Measurements from ENCODE around the gene CAMK2G.

CAMK2G gene

DNA sequence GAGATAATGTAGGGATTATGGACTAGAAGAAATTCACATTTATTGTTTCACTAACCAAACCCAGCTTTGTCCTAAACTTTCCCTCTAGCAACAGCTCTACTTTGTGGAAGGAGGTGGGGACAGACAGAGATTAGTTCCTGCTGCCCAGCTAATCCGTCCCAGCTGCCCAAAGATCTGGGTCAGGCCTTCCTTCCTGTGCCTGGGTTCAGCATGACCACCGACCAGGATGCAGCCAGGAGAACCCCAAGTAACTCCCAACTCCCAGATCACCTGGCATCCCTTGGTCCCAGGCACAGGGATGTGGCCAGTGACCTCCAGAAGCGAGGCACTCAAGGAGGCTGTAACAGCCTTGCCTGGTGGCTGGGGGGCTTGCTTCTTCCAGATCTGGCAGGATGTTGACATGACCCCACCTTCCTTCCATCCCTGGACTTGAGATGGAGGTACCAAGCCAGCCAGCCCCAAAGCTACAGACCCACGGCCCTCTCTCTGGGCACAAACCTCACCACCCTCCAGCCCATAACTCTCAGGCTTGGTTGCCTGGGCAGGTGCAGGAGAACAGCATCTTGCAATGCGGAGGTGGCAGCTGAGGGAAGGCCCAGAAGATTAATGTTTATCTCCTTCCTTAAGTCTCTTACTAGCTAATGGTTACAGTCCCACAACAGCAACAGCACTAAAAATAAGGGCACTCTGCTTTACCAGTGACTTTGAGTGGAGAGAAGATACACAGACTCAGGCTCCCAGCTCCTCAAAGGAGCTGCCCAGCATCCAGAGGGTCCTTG, 11.1 kb downstream of the CAMK2G start:
- DNase-seq (ENCODE audit: low spot score), result peak; percentile 33

DNA sequence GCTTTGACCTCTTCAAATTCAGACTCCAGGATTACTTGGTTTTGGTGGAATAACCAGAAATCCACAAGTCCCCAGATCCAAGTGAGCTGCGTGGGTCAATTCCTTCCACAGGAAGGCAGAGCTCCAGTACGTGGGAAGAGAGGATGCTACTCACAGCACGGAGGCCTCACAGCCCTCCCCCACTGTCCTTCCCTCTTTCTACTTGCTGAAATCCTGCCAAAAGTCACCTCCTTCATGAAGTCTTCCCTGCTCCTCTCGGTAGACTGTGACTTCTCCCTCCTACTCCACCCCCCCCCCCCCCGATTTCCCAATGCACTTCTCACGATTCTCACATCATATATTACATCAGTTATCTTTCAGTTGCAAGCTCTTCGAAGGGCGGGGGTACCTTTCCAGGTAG, 12.3 kb downstream of the CAMK2G start:
- no peak for DNase-seq (ENCODE audit: low spot score)

DNA sequence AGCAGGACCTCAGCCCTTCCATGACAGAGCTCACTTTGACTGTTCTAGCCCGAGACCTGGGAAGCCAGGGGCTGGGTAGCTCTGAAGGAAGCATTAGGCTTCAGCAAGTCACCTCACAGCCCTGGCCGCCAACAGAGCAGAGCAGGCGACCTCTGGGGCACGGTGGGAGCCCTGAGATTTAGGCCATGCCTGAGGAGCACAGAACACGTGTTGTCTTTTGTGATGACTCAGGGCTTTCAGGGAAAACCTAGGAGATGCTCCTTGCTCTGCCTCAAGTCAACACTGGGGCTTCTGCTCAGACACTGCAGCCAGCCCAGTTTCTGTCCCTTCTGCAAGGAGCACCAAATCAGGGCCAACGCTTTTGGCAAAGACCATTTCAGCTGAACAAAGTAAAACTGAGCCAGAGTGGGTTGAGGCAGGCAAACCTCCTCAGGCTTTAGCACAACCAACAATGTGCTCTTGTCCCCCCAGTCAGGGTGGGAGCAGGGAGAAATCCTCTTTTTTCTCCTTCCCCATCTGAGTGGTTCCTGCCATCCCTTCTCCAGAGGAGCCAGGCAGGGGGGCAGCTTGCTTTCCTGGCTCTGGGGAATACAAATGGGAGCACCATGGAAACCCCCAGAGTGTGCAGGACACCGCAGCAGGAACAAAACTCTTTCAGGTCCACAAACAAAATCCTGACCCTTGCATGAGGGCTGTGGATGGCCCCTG, 14.4 kb downstream of the CAMK2G start:
- no peak for DNase-seq (ENCODE audit: low spot score)

DNA sequence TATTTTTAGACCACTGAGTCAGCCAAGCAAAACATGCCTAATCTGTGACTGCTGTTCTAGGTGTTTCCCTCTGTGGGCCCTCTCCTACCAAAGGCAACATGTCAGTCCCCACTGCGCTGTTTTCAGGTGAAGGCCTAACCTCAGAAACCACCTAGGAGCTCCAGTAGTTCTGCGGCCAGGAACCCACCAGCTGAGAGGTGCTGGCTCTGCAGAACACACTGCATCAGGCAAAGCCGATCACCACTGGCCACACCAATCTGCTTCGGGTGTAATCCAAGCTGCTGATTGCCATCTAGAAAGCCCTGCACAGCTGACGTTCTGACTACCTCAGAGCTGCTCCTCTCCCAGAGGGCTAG, 14.9 kb downstream of the CAMK2G start:
- no peak for DNase-seq (ENCODE audit: low spot score)

DNA sequence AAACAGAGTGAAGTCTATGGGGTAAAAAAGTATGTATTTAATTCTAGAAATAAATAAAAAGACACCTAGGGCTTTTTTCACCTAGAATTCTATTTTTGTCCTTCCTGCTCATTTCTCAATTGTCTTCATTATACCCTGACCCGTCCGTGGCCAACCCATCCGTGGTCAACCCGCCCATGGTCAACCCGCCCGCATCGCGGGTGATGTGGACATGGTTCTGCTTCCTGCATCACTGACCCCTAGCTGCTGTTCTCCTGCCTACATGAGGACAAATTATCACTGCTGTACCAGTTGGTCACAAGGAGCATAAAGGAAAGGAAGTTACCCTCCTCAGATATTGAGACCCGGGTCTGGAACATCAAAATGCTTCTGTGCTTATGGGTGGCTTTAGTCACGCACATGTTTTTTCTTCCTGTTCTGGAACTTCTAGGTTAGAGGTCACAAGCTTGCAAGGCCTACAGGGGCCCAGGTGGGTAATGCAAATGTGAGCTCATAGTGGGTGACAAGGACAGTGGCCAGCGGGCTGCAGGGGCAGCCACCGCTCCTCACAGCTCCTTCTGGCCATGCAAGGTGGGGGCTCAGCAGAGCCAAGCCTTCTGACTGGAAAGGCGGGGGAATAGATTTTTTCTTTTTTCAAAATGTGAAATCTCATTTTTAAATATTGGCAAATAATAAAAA, 15.5 kb downstream of the CAMK2G start:
- DNase-seq (ENCODE audit: low spot score), result no peak

DNA sequence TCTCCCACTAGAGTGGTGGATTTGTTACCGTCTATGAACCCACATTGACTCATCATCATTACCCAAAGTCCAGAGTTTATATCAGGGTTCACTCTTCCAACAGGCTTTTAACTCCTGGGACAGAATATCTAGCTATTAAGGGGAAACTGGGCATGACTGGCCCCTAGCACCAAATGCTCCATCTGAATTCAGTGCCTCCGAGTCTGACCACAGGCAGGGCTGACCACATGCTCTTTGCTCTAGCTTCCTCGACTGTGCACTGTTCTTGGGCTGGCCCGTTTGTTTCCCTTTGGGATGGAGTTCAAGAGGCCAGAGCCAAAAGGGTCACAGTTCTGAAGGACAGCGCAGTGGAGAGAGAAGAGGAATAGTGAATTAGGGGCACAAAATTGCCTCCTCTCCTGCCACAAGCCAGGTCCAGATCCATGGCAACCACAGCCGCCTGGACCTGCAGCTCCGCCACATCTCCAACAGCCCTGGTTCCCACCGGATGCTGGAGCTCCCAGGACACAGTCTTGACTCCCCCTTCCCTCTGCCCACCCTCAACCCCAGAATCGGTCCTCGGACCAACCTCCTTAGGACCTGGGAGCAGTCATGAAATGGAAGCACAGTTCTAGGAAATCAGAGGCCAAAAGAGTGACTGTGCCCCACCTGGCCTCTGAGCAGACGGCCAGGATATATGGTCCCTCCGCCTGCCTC, 16.2 kb downstream of the CAMK2G start:
- no peak for DNase-seq (ENCODE audit: low spot score)

DNA sequence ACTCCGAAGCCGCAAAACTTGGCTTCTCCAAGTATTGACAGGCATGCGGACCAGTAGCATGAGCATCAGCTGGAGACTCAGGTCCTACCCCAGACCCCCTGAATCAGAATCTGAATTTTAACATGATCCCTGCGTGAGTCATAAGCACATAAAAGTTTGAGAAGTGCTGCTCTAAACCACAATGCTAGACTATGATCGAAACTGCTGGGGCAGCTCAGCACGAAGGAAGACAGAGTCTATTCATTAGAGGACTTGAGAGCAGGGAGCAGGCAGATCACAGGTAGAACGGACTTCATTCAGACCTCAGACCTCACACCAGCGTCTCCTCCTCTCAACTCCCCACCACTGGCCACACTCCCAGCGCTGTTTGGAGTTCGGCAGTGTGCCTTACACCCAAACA, 16.9 kb downstream of the CAMK2G start:
- DNase-seq (ENCODE audit: low spot score), result peak; percentile 37

DNA sequence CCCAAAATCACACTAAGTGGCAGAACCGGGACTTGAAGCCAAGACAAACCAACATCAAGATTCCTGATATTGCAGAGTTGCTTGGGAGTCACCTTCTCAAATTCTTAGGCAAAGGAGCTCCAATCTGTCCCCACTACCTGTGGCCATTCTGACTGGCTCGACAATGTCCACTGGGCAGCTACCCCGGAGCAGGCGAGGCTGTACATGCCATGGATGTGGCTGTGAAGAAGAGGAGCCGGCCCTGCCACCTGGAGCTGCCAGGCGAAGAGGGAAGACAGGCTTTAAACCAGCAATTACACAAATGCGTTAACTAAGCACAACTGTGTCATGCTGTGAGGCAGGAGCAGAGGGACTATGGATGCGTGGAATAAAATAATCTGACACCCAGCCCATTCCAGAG, 18.1 kb downstream of the CAMK2G start:
- no peak for DNase-seq (ENCODE audit: low spot score)

DNA sequence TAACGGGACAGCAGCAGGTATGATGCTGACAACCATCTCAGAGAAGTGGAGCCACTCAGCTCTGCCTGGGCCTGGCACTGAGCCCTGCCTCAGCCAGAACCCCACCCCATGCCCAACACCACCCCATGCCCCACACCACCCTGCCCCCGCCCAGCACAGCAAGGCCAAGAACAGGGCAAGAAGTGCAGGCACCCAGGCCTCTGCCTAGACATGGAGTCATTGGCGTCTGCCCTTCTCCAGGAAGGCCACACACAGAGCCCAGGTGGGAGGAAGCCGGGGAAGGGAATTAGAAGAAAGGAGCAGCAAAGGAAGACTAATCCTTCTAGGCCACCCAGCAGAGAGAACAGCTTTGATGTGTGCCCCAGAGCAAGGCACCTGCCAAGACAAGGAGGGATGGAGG, 18.9 kb downstream of the CAMK2G start:
- no peak for DNase-seq (ENCODE audit: low spot score)

DNA sequence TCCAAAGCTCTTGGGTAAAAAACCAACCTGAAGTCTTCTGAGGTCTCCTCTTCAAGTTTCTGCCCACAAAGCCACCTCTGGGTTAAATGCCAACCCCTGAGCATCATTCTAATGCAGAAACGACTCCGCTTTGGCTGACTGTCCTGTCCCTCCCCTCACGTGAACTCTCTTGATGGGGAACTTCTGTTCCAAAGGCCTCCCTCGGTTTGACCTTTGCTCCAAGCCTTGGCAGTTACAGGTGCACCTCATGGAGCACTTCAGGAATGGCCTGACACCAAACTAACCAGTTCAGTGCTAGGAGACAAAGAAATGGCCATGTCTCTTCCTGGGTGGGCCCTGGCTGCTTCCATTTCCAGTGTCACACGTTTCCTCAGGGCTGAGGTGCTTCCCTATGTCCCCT, 20.0 kb downstream of the CAMK2G start:
- DNase-seq (ENCODE audit: low spot score), result no peak

DNA sequence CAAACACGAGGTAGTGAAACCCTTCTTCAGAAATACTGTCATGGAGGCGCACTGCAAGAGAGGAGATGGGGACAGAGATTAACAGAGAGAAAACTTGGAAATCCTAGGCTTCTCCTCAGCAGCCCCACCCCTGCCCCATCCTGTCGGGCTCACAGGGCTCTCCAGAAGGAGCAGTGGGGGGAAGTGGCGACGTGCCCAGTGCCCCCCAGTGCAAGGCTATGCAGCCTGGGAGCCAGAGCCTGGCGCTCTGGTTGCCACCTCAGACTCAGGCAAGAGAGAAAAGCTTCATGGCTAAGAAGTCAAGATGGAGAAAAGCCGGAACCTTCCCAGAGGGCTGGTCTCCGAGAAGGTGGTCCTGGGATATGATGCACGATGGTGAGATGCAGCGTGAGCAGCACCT, 21.2 kb downstream of the CAMK2G start:
- no peak for DNase-seq (ENCODE audit: low spot score)

DNA sequence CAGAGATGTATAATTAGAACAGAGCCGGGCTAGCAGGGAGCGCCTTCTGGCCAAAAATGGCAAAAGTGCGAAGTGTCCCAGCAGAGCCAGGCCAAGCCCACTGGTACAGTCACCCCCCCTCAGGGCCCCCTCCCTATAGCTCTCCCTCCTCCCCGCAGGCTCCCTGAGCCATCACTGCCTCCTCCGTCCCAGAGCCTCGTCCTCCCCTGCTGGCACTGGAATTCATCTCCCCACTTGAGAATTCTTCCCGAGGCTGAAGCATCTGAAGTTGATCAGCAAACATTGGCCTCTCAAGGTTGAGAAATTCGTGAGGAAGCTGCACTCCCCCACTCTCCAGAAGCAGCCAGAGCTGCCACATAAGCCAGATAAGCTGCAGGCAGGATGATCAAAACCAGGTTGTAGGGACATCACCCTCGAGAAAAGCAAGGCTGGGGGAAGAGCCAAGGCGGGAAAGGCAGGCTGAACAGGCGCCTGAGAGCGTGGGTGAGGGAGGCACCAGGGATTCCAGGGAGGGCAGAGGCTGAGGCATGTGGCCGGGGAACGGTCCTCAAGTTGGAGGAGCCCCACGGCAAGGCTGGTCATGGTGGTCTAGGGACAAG, 23.4 kb downstream of the CAMK2G start:
- DNase-seq (ENCODE audit: low spot score), result peak; percentile 96

DNA sequence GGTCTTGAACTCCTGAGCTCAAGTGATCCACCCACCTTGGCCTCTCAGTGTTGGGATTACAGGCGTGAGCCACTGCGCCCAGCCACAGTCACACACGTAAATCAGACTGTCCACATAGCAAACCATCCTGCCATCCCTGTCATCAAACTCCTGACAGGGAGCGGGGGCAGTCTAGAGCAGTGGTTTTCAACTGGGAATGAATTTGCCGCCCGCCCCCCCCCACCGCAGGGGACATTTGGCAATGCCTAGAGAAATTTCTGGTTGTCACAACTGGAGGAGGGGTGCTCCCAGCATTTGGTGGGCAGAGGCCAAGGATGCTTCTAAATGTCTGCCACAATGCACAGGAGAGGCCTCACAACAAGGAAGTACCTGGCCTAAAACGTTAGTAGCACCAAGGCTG, 24.1 kb downstream of the CAMK2G start:
- DNase-seq (ENCODE audit: low spot score), result no peak

DNA sequence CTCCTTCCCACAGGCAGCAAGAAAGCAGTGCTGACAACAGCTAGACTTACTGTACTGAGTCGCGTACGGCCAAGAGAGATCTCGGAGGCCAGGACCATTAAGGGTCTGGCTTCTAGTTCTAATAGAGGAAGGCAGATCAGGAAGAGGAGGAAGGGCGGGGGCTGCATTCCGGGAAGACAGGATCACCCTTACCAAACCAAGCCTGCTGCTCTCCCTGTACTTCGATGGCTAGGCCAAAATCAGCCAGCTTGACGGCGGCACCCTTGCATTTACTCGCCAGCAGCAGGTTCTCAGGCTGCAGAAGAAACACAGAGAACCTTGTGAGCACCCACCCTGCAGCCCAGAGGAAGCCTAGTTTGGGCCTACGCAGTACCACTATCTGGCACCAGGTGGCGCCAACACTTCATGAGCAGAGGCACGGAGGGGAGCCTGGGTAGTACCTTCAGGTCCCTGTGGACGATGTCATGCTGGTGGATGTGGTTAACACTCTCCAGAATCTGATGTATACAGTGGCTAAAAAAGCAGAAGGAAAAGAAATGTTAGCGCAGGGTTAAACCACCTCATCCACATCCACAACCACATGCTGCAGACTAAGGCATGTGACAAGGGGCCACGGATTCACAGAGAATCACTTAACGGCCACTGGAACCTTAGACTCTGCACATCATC, 25.4 kb downstream of the CAMK2G start:
- peak; percentile 87 for DNase-seq (ENCODE audit: low spot score)

DNA sequence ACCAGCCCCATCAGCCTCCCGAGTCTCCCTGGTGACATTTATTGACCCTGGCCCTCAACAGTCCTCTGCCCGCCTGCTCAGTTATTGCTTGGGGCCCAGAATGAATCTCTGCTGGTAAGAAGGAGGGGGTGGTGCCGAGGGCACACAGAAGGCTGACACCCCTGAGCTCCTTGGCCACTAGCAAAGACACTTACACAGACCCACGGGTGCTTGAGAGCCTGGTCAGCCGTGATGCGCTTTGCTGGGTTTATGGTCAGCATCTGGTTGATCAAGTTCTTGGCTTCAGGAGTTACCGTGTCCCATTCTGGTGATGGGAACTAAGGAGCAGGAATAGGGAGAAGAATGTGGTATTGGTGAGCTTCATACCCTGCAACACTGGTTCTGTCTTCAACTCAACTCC, 27.3 kb downstream of the CAMK2G start:
- DNase-seq (ENCODE audit: low spot score), result no peak

DNA sequence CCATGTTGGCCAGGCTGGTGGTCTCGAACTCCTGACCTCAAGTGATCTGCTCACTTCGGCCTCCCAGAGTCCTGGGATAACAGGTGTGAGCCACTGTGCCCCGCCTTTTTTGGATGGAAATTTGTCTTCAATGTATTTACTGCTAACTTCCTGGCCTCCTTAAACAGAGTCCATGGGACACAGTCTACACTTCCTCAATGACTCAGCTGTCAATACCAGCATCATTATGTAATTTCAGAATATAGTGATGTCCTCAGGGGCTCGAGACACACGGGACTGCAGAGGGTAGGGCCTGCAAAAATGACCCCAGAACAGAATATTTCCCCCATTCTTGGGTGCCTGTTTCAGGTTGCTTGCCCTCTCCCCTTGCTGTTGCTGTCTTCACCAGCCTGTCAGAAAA, 31.1 kb downstream of the CAMK2G start:
- DNase-seq (ENCODE audit: low spot score), result no peak

DNA sequence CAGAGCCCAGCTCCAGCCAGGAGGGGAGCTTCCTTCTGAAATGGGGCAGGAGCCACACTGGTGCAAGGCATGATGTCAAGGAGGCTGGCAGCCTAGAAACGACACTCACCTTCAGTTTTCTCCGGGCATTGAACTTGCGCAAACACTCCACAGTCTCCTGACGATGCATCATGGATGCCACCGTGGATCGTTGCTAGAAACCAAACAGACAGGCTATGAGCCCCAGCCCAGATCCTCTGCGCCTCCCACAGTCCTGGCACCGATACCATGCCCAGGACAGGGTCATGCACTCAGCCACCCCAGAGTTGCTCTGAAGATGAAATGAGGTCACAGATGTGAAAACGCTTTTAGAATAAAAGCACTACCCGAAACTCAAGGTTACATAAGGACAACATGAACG, 32.0 kb downstream of the CAMK2G start:
- no peak for DNase-seq (ENCODE audit: low spot score)

DNA sequence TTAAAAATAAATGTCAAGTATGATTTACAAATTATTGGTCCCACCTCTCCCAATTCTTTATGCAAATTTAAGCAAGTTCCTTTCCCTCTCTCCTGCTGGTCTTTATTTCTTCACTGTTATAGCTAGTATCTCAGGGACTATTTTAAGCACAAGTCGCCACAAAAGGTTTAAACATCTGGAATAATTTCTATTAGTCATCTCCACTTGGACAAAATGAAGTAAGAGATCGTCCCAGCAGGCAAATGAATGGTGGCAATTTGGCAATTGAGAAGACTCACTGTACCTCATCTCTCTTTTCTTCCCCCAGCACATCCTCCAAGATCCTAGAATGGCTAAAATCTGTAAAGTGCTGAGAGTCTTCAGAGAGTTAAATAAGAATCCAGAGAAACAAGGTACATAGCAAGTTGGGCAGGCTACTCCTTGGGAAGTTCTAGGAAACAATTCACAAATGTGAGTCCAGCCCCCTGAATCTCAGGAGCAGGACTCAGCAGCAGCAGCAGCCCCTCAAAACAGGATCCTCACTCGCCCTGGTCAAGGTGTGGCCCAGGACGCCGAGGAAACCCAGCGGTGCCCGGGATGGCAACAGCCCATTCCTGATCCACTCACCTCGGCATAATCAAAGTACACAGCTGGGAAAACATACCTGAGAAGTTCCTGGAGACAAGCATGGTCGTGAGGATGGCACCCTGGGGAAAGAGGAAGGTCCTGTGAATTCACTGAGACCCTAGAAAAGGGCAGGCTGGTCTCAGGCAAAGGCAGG, 32.6 kb downstream of the CAMK2G start:
- DNase-seq (ENCODE audit: low spot score), result peak; percentile 59

DNA sequence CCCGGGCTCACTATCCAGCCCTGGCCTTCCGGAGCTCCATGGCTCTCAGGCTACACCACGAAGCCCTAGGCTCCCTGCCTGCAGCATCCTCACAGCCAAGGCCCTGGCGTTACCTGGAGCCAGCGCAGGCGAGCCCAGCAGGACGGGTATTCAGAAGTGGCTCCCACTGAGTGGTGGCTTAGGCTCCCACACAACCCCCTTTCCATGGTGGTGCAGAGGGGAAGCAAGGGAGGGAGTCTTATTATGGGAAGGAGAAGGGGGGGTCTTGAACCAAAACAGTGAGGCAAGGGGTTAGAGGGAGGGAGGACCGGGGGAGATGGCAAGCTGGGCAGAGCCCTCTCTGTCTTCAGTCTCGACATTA, 33.3 kb downstream of the CAMK2G start:
- no peak for DNase-seq (ENCODE audit: low spot score)

DNA sequence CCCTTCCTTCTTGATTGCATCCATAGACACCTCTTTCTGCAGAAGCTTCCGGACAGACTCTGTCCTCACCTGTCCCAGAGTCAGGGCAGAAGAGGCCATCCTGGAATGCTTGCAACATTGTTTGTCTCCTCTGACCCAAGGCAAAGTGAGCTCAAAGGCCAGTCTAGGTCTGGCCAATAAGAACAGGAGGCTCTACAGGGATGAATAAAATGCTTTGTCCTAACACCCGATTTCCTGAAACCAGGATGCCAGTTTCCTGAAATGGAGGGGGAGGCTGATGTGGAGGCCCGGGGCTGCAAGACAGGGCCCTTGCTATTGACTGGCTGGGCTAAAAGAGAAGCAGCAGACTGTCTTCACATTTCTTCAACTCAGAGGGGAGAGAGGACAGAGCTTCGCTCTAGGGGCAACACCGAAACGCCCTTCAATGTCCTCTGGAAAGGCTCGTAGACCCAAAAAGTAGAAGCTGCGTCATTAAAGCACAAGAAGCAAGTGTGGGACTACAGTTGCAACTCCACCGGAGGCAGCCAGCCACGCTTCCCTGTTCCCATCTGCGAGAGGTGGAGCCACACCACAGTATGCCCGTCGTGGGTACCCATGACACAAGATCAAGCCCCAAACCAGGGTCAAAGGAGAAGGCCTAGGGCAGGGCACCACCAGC, 33.8 kb downstream of the CAMK2G start:
- no peak for DNase-seq (ENCODE audit: low spot score)

DNA sequence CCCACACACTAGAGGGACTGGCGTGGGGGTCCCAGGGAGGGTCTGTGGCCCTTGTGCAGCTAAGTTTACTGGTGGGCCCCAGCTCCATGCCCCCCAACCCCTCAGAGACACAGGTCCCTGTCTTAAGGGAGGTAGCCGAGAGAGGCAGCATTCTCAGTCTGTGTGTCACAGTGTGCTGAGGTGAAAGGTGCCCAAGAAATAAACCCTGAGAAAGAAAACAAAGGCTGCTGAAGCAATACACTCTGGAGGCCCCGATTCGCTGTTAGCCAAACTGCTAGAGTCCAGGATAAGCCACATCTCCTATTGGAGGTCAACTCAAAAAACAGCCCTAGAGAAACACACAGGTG, 34.3 kb downstream of the CAMK2G start:
- no peak for DNase-seq (ENCODE audit: low spot score)
